ENCODE measurements around the gene FBN1.
A peak's percentile ranks its signal among the peaks of the same experiment; 100 is the strongest.

Gene FBN1

DNA sequence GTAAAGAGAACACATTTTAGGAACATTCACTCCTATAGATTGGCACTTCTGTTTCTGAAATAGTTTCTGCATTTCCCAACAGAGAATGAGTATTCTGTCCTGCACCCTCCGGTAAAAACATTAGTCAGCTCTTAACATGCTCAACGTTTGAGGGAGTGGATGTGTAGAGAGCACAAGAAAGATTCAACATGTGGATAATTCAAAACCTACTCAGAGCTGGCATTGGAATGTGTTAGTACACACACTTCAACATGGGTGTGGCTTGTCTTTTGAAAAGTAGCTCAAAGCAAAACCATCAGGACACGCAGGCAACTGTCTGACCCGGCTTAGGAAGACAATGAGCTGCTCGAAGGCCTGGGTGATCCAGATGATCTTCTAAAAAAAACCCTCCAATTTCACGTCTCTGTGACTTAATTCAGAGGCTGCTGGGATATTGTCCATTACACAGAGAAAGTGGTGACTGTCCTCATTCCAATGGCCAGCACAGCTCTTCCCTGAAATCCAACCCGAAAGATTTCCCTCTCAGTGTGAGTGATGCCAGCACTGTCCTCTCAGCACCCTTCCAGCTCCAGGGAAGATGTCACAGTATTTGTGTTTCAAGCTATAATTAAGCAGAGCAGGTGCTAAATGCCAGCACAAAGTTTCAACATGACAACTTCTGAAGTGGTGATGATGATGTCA, 18.1 kb downstream of the FBN1 start:
- no peak for TF ChIP-seq CTCF (IDR thresholded peaks at IDR 0.05; ENCODE audit: low read length, missing control alignments)
- H3K4me3 ChIP-seq (replicated peaks; ENCODE audit: low read depth, low read length), result no peak overlapping the region
- DNase-seq (ENCODE audit: low read depth), result peak; percentile 66

- no peak for DNase-seq (ENCODE audit: low read depth)
- TF ChIP-seq CTCF (IDR thresholded peaks at IDR 0.05; ENCODE audit: low read length, missing control alignments), result no peak
- H3K4me3 ChIP-seq (replicated peaks; ENCODE audit: low read depth, low read length), result no peak overlapping the region
These were observed 20.4 kb downstream of the FBN1 start for GRCh38 chr15:48625126-48625525.

DNA sequence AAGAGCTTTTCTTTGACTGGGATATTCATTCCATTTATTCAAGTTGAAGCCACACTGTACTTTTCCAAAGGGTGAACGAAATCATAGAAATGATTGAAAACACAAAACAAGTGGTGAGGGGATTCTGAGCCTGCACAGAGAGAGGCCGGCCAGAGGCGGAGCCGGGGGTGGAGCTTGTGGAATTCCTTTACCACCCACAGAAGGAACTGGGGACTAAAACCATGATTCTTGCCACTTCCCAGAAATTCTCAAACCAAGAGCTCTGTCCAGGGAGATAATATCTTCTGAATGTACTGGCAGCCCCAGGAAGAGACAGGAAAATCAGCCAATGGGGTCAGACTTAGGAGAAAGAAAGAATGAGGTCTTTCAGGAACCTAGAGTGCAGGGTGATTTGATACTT, 20.8 kb downstream of the FBN1 start:
- H3K4me3 ChIP-seq (replicated peaks; ENCODE audit: low read depth, low read length), result no peak overlapping the region
- TF ChIP-seq CTCF (IDR thresholded peaks at IDR 0.05; ENCODE audit: low read length, missing control alignments), result no peak
- DNase-seq (ENCODE audit: low read depth), result no peak

DNA sequence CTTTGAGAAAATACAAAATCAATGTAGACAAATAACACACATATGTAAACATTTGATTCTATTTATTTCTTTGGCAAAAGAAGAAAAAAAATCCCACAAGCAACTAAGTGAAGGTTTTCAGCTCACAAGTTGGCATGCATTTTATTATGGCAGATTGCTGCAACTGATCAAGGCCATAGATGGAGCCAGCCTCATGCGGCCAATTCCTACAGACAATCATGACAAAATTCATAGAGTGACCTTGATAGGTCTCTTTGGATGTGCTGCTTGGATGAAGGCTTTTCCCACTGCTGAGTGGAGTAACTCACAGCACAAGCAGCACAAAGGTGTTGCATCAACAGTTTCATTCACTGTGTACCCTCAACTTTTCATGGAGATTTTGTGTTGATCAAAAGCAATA, 22.1 kb downstream of the FBN1 start:
- no peak overlapping the region for H3K4me3 ChIP-seq (replicated peaks; ENCODE audit: low read depth, low read length)
- DNase-seq (ENCODE audit: low read depth), result no peak
- TF ChIP-seq CTCF (IDR thresholded peaks at IDR 0.05; ENCODE audit: low read length, missing control alignments), result no peak

GRCh38 chr15:48622237-48622636, 23.3 kb downstream of the FBN1 start:
- H3K4me3 ChIP-seq (replicated peaks; ENCODE audit: low read depth, low read length), result no peak overlapping the region
- DNase-seq (ENCODE audit: low read depth), result peak; percentile 53
- TF ChIP-seq CTCF (IDR thresholded peaks at IDR 0.05; ENCODE audit: low read length, missing control alignments), result no peak

DNA sequence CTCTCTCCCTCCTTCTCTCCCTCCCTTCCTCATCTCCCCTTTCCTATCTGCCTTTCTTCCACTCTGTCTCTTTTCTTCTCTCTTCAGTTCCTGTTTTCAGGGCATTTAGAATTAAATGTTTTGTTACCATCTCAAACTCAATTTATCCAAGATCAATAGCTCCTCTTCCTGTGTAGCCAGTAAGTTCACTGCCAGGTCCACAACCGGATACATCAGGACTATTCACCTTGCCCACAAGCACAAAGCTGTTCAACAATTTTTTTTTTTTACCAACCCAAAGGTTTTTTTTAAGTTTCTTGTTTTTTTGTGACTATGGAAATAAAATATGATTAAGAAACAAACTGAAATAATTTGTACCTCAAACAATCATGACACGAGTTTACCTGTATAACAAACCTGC, 26.1 kb downstream of the FBN1 start:
- no peak overlapping the region for H3K4me3 ChIP-seq (replicated peaks; ENCODE audit: low read depth, low read length)
- DNase-seq (ENCODE audit: low read depth), result no peak
- no peak for TF ChIP-seq CTCF (IDR thresholded peaks at IDR 0.05; ENCODE audit: low read length, missing control alignments)

- no peak for TF ChIP-seq CTCF (IDR thresholded peaks at IDR 0.05; ENCODE audit: low read length, missing control alignments)
These were observed 27.9 kb downstream of the FBN1 start for GRCh38 chr15:48617619-48618018.

More at GRCh38 chr15:48617619-48618018, 27.9 kb downstream of the FBN1 start:
- no peak overlapping the region for H3K4me3 ChIP-seq (replicated peaks; ENCODE audit: low read depth, low read length)
- DNase-seq (ENCODE audit: low read depth), result peak; percentile 94

Data from fibroblast of pulmonary artery (primary cell).